Stimulated activated naive CD4-positive, alpha-beta T cell (primary cell): ENCODE results near the gene KIF7.

ENCODE experiments used
- DNase-seq, 6 experiments: peaks; one replicate each; lab custom pipeline; 2025; lab: John Stamatoyannopoulos, UW

KIF7 gene

GRCh38 chr15:89647191-89647851 is 7.9 kb downstream of the KIF7 start:
- DNase-seq = peak in 5 of 6 experiments; percentile 6 to 30 (median 17)

- no peak for DNase-seq
Observed at GRCh38 chr15:89646416-89647141, 8.7 kb downstream of the KIF7 start.

- DNase-seq = no peak
Observed at GRCh38 chr15:89645680-89646079, 9.6 kb downstream of the KIF7 start.

GRCh38 chr15:89642106-89642505 is 13.2 kb downstream of the KIF7 start:
- no peak for DNase-seq

- DNase-seq = no peak
Observed at GRCh38 chr15:89641053-89641452, 14.2 kb downstream of the KIF7 start.

GRCh38 chr15:89640245-89640644 is 15.0 kb downstream of the KIF7 start:
- DNase-seq = no peak

GRCh38 chr15:89633585-89633984 is 21.7 kb downstream of the KIF7 start:
- no peak for DNase-seq

- DNase-seq = no peak
Observed at GRCh38 chr15:89632563-89633430, 22.5 kb downstream of the KIF7 start.

- DNase-seq = no peak
Observed at GRCh38 chr15:89631902-89632264, 23.4 kb downstream of the KIF7 start.

- DNase-seq = no peak
Observed at GRCh38 chr15:89630974-89631901, 24.0 kb downstream of the KIF7 start.

- DNase-seq = no peak
Observed at GRCh38 chr15:89630260-89630659, 25.0 kb downstream of the KIF7 start.

GRCh38 chr15:89629829-89630228 is 25.4 kb downstream of the KIF7 start:
- DNase-seq = no peak

GRCh38 chr15:89628806-89629715 is 26.2 kb downstream of the KIF7 start:
- no peak for DNase-seq

GRCh38 chr15:89628301-89628700 is 27.0 kb downstream of the KIF7 start:
- no peak for DNase-seq

- DNase-seq = no peak
Observed at GRCh38 chr15:89627256-89627970, 27.9 kb downstream of the KIF7 start.

GRCh38 chr15:89625716-89626115 is 29.6 kb downstream of the KIF7 start:
- DNase-seq = no peak

GRCh38 chr15:89623165-89623564 is 32.1 kb downstream of the KIF7 start:
- no peak for DNase-seq

GRCh38 chr15:89621547-89621946 is 33.7 kb downstream of the KIF7 start:
- DNase-seq = no peak

GRCh38 chr15:89616228-89616627 is 39.0 kb downstream of the KIF7 start:
- DNase-seq = no peak

GRCh38 chr15:89615135-89615534 is 40.1 kb downstream of the KIF7 start:
- no peak for DNase-seq
